Prostate gland (tissue), 2 donors: ENCODE data around the gene S100A13. TPM values are rescaled to one million over a fixed set of nuclear protein-coding genes. Genes with fewer than 3 reads are reported as not detected.

Source experiments
- DNase-seq: peaks from one replicate; pipeline ENCODE4 v3.0.0-alpha.2; 2019; ENCODE audit warnings: low spot score
- H3K27ac ChIP-seq, 2 donors: fragments of 200-600 bp; sonication (generic); 2 replicates each; pipeline ENCODE4 v1.5.1; 2017 to 2019
- H3K27me3 ChIP-seq: fragments of 200-600 bp; sonication (generic); replicated peaks from 2 replicates; pipeline ENCODE4 v1.5.1; 2019; ENCODE audit not compliant: insufficient read depth
- H3K36me3 ChIP-seq, 2 donors: fragments of 200-600 bp; sonication (generic); 1 replicate in 1 of 2; 2 replicates in 1 of 2; pipeline versions ENCODE4 v1.5.1 to v1.8.1; 2017 to 2019
- H3K4me1 ChIP-seq: fragments of 200-600 bp; sonication (generic); replicated peaks from 2 replicates; pipeline ENCODE4 v1.5.1; 2019
- H3K4me3 ChIP-seq, 2 donors: fragments of 200-600 bp; sonication (generic); 2 replicates each; pipeline ENCODE4 v1.5.1; 2017 to 2019
- H3K9me3 ChIP-seq: fragments of 200-600 bp; sonication (generic); 2 replicates; pipeline ENCODE4 v1.5.1; 2017
- POLR2A ChIP-seq: fragments of 450-650 bp; IDR thresholded peaks from one replicate; pipeline ENCODE4 v1.6.1; 2016; ENCODE audit warnings: antibody characterized with exemption, mild to moderate bottlenecking
- POLR2AphosphoS5 ChIP-seq: sonication (generic); formaldehyde crosslinking; IDR thresholded peaks from one replicate; pipeline ENCODE4 v1.6.1; 2017; ENCODE audit warnings: antibody characterized with exemption
- WGBS: methylation state at CpG from one replicate; pipeline ENCODE4 v1.1.5; 2018; 5-methylcytosine and 5-hydroxymethylcytosine counted together
- intact Hi-C: fragments of 100-400 bp; cut with DNase I; formaldehyde crosslinking; loops from one replicate; pipeline ENCODE4 v1.14.2; 2022
- total RNA-seq, 2 donors: library from RNA; depleted of rRNA; stranded (reverse); fragments of >200 nt; gene quantifications; one replicate each; pipeline ENCODE4 v1.1.0, GENCODE V29; 2016
- TF ChIP-seq, protein P1 (sequence below), 4 experiments: fragments of 200-600 bp in 2 of 4; fragments of 450-650 bp in 2 of 4; sonication (generic) in 2 of 4; IDR thresholded peaks; 1 replicate in 3 of 4; 2 replicates in 1 of 4; pipeline ENCODE4 v1.5.1; 2016 to 2019; ENCODE audit warnings: antibody characterized with exemption in 4 of 4, mild to moderate bottlenecking in 2 of 4, moderate library complexity in 2 of 4

The S100A13 gene
- total RNA-seq, 2 donors from 2014 or later = 53.3 to 96.5 TPM

DNA sequence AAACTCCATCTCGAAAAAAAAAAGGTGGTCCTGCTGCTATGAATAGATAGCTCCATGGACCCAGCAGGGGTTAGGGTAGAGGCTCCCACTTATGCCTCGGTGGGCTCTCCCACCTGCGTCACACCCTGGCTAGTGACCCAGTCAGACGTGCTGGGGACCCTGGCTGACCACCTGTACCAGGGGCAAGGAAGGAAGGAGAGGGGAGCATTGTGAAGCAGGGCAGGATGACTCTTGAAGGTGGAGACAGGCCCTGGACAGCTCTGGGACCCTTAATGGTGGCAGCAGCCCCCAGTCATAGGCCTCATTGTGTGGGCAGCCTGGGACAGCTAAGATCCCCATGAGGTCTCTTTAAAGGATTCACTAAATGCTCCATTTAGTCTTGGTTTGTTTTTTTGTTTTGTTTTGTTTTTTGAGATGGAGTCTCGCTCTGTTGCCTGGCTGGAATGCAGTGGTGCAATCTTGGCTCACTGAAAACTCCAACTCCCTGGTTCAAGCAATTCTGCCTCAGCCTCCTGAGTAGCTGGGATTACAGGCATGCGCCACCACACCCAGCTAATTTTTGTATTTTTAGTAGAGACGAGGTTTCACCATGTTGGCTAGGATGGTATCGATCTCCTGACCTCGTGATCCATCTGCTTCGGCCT, 20.8 kb upstream of the S100A13 start:
- intact Hi-C loops = no loop called here
- no peaks in the 10 kb centered on the region for H3K9me3 ChIP-seq
- H3K4me1 ChIP-seq = peaks cover 4% of the 10 kb centered on the region
- no peak overlapping the region for H3K27ac ChIP-seq
- TF ChIP-seq, protein P1, sequence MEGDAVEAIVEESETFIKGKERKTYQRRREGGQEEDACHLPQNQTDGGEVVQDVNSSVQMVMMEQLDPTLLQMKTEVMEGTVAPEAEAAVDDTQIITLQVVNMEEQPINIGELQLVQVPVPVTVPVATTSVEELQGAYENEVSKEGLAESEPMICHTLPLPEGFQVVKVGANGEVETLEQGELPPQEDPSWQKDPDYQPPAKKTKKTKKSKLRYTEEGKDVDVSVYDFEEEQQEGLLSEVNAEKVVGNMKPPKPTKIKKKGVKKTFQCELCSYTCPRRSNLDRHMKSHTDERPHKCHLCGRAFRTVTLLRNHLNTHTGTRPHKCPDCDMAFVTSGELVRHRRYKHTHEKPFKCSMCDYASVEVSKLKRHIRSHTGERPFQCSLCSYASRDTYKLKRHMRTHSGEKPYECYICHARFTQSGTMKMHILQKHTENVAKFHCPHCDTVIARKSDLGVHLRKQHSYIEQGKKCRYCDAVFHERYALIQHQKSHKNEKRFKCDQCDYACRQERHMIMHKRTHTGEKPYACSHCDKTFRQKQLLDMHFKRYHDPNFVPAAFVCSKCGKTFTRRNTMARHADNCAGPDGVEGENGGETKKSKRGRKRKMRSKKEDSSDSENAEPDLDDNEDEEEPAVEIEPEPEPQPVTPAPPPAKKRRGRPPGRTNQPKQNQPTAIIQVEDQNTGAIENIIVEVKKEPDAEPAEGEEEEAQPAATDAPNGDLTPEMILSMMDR (IDR thresholded peaks at IDR 0.05) = no peak
- TF ChIP-seq POLR2AphosphoS5 = no peak
- TF ChIP-seq POLR2A = no peak
- DNase-seq = no peak
- no peak overlapping the region for H3K4me3 ChIP-seq
- H3K27me3 ChIP-seq = no peaks in the 10 kb centered on the region
- H3K36me3 ChIP-seq = peaks cover 4% of the 10 kb centered on the region in 2 donors
- 83% methylated on average over 10 of the region's 10 CpGs for WGBS

DNA sequence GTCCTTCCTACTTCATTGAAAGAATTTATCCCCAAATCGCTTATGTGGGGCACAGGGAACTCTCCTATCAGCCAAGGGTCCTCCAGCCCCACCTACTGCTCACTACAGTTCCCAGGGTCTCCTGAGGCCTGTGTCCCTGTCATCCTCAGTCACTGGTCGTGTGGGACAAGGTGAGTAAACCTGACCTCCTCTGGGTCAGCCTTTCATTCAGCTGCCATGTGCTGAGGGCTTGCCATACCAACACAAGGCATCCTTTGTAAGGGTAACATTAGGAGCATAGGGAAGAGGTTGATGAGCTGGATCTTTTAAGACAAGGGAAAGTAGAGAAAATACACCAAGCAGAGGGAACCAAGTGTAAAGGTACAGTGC, 20.0 kb upstream of the S100A13 start:
- 59% methylated on average over 2 of the region's 2 CpGs for WGBS
- Histone ChIP-seq H3K4me3 (no peak overlapping the region), H3K4me1 (peaks cover 4% of the 10 kb centered on the region), H3K9me3 (no peaks in the 10 kb centered on the region), H3K27ac (no peak overlapping the region), H3K36me3 (peaks cover 6 to 11% of the 10 kb centered on the region in 2 donors), H3K27me3 (no peaks in the 10 kb centered on the region)
- no peak for DNase-seq
- TF ChIP-seq POLR2AphosphoS5 (no peak), POLR2A (no peak)
- TF ChIP-seq, protein P1 (IDR thresholded peaks at IDR 0.05) = no peak
- intact Hi-C loops = no loop called here

DNA sequence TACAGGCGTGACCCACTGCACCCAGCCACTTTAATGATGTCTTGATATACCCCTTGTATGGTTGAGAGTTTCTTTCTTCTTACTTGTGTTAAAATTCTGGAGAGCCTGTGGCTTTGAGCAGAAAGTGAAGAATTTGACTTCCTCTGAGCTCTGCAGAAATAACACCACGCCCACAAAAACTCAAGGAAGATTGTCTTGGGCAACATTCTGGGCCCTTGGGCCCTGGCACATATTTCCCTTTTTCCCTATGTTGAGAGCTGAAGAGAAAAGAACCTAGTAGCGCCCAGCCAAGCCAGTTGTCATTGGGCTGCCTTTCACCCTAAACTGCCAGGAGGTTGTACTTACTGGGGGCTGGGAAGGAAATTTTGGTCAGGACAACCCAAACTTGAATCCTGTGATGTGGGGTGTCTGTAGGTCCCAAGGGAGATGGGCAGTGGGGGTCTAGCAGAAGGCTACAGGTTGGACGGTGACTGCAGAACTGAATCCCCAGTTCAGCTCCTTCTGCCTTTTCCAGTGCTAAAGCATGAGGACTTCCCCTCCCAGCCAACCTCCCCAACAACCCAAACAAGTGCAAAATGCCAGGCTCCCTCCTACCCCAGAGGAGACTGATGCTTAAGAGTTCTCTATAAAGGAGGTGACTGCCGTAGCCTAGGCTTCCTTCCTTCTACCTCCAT, 19.5 kb upstream of the S100A13 start:
- Histone ChIP-seq H3K27me3 (no peaks in the 10 kb centered on the region), H3K9me3 (no peaks in the 10 kb centered on the region), H3K36me3 (peaks cover 6 to 11% of the 10 kb centered on the region in 2 donors), H3K4me3 (no peak overlapping the region), H3K27ac (no peak overlapping the region), H3K4me1 (peaks cover 4% of the 10 kb centered on the region)
- no peak for TF ChIP-seq POLR2AphosphoS5
- TF ChIP-seq, protein P1 (IDR thresholded peaks at IDR 0.05) = no peak
- TF ChIP-seq POLR2A = no peak
- intact Hi-C loops = no loop called here
- 84% methylated on average over 5 of the region's 5 CpGs for WGBS
- no peak for DNase-seq

DNA sequence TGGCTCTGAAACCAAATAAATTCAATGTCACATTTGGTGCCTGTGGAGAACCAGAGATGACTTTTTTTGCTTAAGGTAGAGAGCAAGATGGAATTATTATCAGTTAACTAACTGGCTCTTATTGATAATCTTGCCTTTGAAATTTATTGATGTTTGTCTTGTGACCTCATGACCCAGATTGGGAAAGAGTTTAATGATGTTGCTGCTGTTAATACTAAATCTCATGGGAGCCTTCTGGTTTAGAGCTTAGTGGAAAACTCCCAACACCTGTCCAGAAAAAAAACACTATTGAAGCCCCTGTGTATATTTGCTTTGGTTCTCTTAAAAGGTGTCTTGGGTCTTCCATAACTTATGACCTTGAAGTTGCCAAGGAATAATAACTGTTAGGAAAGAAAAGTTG, 16.5 kb upstream of the S100A13 start:
- intact Hi-C loops = no loop called here
- Histone ChIP-seq H3K27ac (no peak overlapping the region), H3K4me1 (no peaks in the 10 kb centered on the region), H3K9me3 (no peaks in the 10 kb centered on the region), H3K4me3 (no peak overlapping the region), H3K27me3 (no peaks in the 10 kb centered on the region), H3K36me3 (peaks cover 10 to 11% of the 10 kb centered on the region in 2 donors)
- TF ChIP-seq, protein P1 (IDR thresholded peaks at IDR 0.05) = no peak
- TF ChIP-seq POLR2A (no peak), POLR2AphosphoS5 (no peak)
- DNase-seq = no peak

DNA sequence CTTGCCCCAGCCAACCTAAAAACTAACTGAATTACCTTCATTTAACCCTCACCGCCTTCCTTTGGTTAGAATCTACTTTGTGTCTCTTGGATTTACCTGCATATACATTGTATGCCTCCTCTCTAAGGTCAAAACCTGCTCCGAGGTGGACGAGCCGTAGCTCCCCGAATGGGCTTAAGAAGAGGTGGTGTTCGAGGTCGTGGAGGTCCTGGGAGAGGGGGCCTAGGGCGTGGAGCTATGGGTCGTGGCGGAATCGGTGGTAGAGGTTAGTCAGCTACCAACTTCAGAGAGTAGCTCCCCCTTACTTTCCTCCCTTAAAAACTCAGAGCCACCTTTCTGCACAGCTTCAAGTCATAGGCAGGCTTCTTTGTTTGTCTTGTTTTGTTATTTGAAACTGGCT, 15.8 kb upstream of the S100A13 start:
- no peak overlapping the region for H3K4me3 ChIP-seq
- no peak for TF ChIP-seq POLR2A
- TF ChIP-seq, protein P1 (IDR thresholded peaks at IDR 0.05) = no peak
- TF ChIP-seq POLR2AphosphoS5 = no peak
- no peak overlapping the region for H3K27ac ChIP-seq
- intact Hi-C loops = no loop called here
- peaks cover 10 to 16% of the 10 kb centered on the region in 2 donors for H3K36me3 ChIP-seq
- no peaks in the 10 kb centered on the region for H3K4me1 ChIP-seq
- 88% methylated on average over 11 of the region's 11 CpGs for WGBS
- H3K9me3 ChIP-seq = no peaks in the 10 kb centered on the region
- no peak for DNase-seq
- no peaks in the 10 kb centered on the region for H3K27me3 ChIP-seq
